WTC11 (cell line): ENCODE measurements around the gene CAB39. TPM values are rescaled to one million over a fixed set of nuclear protein-coding genes. Genes with fewer than 3 reads are reported as not detected.

Experiments used
- ATAC-seq: fragments of 200-7000 bp; cut with Tn5 transposase; 2 replicates; pipeline ENCODE4 v1.10.0; 2021; ENCODE audit warnings: mild to moderate bottlenecking, moderate library complexity
- CTCF ChIA-PET: fragments of 300-600 bp; sonication (Branson Sonifier 250); formaldehyde crosslinking; loops from one replicate; lab custom pipeline; 2021; ENCODE audit warnings: antibody characterized with exemption; lab: Charles Lee
- POLR2A ChIA-PET: fragments of 350-600 bp; sonication (Branson Sonifier 250); formaldehyde crosslinking; loops from one replicate; lab custom pipeline; 2021; ENCODE audit warnings: antibody characterized with exemption; lab: Charles Lee
- DNase-seq: peaks from one replicate; pipeline ENCODE4 v3.0.0; 2021; ENCODE audit warnings: low spot score
- H3K27ac Mint-ChIP-seq: 2 replicates; pipeline ENCODE4 v1.8.0; 2021; ENCODE audit warnings: mixed read lengths
- H3K27me3 Mint-ChIP-seq: 2 replicates; pipeline ENCODE4 v1.8.0; 2021; ENCODE audit warnings: low read depth, mild to moderate bottlenecking, moderate library complexity, mixed read lengths
- H3K36me3 Mint-ChIP-seq: 2 replicates; pipeline ENCODE4 v1.8.0; 2021; ENCODE audit warnings: mixed read lengths
- H3K4me1 Mint-ChIP-seq: 2 replicates; pipeline ENCODE4 v1.8.0; 2022; ENCODE audit warnings: mixed read lengths
- H3K4me3 Mint-ChIP-seq: 2 replicates; pipeline ENCODE4 v1.8.0; 2021; ENCODE audit warnings: mild to moderate bottlenecking, moderate library complexity, mixed read lengths
- H3K9me3 Mint-ChIP-seq: 2 replicates; pipeline ENCODE4 v1.8.0; 2021; ENCODE audit warnings: mixed read lengths
- ESRRA ChIP-seq: sonication (generic); formaldehyde crosslinking; IDR thresholded peaks from 2 replicates; pipeline ENCODE4 v1.8.1; 2022; ENCODE audit warnings: mild to moderate bottlenecking, missing genetic modification reagents, borderline replicate concordance
- ETV6 ChIP-seq: sonication (generic); formaldehyde crosslinking; IDR thresholded peaks from 2 replicates; pipeline ENCODE4 v1.8.1; 2022; ENCODE audit warnings: mild to moderate bottlenecking, missing genetic modification reagents
- FOXJ3 ChIP-seq: sonication (generic); formaldehyde crosslinking; IDR thresholded peaks from 2 replicates; pipeline ENCODE4 v1.9.0; 2021; ENCODE audit warnings: missing genetic modification reagents, mild to moderate bottlenecking, borderline replicate concordance
- FOXP1 ChIP-seq: sonication (generic); formaldehyde crosslinking; IDR thresholded peaks from 2 replicates; pipeline ENCODE4 v1.8.0; 2022; ENCODE audit warnings: missing genetic modification reagents, mild to moderate bottlenecking, moderate library complexity, borderline replicate concordance
- GTF2I ChIP-seq: fragments of 250-450 bp; sonication (Bioruptor Pico); conservative IDR thresholded peaks from 2 replicates; pipeline ENCODE4 v1.4.0; 2021; ENCODE audit warnings: mild to moderate bottlenecking
- NR3C1 ChIP-seq: sonication (generic); formaldehyde crosslinking; conservative IDR thresholded peaks from 2 replicates; pipeline ENCODE4 v1.8.1; 2023; ENCODE audit warnings: low read depth, mild to moderate bottlenecking, missing genetic modification reagents
- PRRX2 ChIP-seq: fragments of 250-450 bp; sonication (Bioruptor Pico); IDR thresholded peaks from 2 replicates; pipeline ENCODE4 v1.8.0; 2021; ENCODE audit warnings: mild to moderate bottlenecking
- RELA ChIP-seq: sonication (generic); formaldehyde crosslinking; IDR thresholded peaks from 2 replicates; pipeline ENCODE4 v1.8.1; 2022; ENCODE audit warnings: missing genetic modification reagents, mild to moderate bottlenecking, borderline replicate concordance
- SP1 ChIP-seq: sonication (generic); formaldehyde crosslinking; conservative IDR thresholded peaks from 2 replicates; pipeline ENCODE4 v1.8.1; 2022; ENCODE audit warnings: missing genetic modification reagents
- TEAD1 ChIP-seq: sonication (generic); formaldehyde crosslinking; IDR thresholded peaks from 2 replicates; pipeline ENCODE4 v1.8.0; 2022; ENCODE audit warnings: mild to moderate bottlenecking, missing genetic modification reagents
- TP53 ChIP-seq: sonication (generic); formaldehyde crosslinking; IDR thresholded peaks from 2 replicates; pipeline ENCODE4 v1.8.1; 2023; ENCODE audit warnings: mild to moderate bottlenecking, missing genetic modification reagents
- ZBTB21 ChIP-seq: sonication (generic); formaldehyde crosslinking; IDR thresholded peaks from 2 replicates; pipeline ENCODE4 v1.8.1; 2023; ENCODE audit warnings: mild to moderate bottlenecking, missing genetic modification reagents, borderline replicate concordance
- total RNA-seq: library from RNA; stranded (reverse); gene quantifications from 3 replicates; pipeline ENCODE4 v1.2.3, GENCODE V29; 2021
- TF ChIP-seq, protein P1 (sequence below): sonication (generic); formaldehyde crosslinking; IDR thresholded peaks from 2 replicates; pipeline ENCODE4 v1.8.0; 2022; ENCODE audit warnings: mild to moderate bottlenecking, missing genetic modification reagents
- TF ChIP-seq, protein P2 (sequence below): sonication (generic); formaldehyde crosslinking; conservative IDR thresholded peaks from 2 replicates; pipeline ENCODE4 v1.8.1; 2023; ENCODE audit warnings: mild to moderate bottlenecking, low read depth, missing genetic modification reagents, moderate library complexity
- TF ChIP-seq, protein P3 (sequence below): sonication (generic); formaldehyde crosslinking; IDR thresholded peaks from 2 replicates; pipeline ENCODE4 v1.8.0; 2023; ENCODE audit warnings: missing genetic modification reagents, mild to moderate bottlenecking, borderline replicate concordance
- TF ChIP-seq, protein P4 (sequence below): fragments of 250-450 bp; sonication (Bioruptor Pico); IDR thresholded peaks from 2 replicates; pipeline ENCODE4 v2.1.2; 2022; ENCODE audit warnings: mild to moderate bottlenecking, moderate library complexity

The CAB39 gene
- total RNA-seq, 1 experiment from 2014 or later = 36.9 TPM

DNA sequence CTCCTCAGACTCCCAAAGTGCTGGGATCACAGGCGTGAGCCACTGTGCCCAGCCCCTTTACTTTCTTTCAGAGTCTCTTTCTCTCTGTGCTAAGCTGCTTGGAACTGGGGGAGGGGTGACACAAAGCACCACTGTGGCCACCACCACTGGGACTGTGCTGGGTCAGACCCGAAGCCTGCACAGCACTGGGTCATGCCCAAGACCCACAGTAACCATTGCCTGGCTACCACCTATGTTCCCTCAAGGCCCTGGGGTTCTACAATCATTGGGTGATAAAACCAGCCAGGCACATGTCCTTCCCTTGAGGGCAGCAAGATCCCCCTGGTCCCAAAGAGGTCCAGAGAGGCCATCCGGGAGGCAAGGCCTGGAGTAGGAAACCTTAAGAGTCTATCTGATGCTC is 9.1 kb upstream of the CAB39 start (continued):
- no peak for TF ChIP-seq GTF2I

DNA sequence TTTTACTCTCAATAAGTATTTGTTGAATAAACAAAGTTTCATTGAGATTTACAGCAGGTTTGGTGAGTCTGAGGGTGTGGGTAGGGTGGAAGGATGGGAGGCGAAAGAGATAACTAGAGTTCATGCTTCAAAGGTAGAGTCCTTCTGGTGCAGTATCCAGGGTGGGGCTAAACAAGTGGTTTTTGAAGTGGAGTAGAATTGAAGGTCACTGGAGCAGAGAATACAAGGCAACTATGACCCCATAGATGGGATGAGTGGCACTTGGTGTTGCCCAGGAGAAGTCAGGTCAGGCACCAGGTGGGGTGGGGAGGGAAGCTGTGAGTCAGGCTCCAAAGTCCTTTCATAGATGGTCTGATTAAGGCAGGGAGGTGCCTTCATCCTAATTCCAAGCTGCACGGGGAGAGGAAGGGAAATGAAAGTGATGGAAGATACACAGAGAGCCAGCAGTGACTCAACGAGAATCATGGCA is 6.6 kb upstream of the CAB39 start:
- ChIA-PET CTCF (no interaction called here), POLR2A (no interaction called here)
- H3K9me3 Mint-ChIP-seq = peaks cover 5% of the 10 kb centered on the region; the same call in 1 of the 2 replicates
- no peak overlapping the region for H3K4me3 Mint-ChIP-seq
- TF ChIP-seq, protein P1, sequence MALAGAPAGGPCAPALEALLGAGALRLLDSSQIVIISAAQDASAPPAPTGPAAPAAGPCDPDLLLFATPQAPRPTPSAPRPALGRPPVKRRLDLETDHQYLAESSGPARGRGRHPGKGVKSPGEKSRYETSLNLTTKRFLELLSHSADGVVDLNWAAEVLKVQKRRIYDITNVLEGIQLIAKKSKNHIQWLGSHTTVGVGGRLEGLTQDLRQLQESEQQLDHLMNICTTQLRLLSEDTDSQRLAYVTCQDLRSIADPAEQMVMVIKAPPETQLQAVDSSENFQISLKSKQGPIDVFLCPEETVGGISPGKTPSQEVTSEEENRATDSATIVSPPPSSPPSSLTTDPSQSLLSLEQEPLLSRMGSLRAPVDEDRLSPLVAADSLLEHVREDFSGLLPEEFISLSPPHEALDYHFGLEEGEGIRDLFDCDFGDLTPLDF (CRISPR knock-in tag) = no peak
- TF ChIP-seq FOXJ3 (CRISPR knock-in tag) = no peak
- TF ChIP-seq FOXP1 (CRISPR knock-in tag) = no peak
- TF ChIP-seq, protein P2, sequence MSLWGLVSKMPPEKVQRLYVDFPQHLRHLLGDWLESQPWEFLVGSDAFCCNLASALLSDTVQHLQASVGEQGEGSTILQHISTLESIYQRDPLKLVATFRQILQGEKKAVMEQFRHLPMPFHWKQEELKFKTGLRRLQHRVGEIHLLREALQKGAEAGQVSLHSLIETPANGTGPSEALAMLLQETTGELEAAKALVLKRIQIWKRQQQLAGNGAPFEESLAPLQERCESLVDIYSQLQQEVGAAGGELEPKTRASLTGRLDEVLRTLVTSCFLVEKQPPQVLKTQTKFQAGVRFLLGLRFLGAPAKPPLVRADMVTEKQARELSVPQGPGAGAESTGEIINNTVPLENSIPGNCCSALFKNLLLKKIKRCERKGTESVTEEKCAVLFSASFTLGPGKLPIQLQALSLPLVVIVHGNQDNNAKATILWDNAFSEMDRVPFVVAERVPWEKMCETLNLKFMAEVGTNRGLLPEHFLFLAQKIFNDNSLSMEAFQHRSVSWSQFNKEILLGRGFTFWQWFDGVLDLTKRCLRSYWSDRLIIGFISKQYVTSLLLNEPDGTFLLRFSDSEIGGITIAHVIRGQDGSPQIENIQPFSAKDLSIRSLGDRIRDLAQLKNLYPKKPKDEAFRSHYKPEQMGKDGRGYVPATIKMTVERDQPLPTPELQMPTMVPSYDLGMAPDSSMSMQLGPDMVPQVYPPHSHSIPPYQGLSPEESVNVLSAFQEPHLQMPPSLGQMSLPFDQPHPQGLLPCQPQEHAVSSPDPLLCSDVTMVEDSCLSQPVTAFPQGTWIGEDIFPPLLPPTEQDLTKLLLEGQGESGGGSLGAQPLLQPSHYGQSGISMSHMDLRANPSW (CRISPR knock-in tag) = no peak
- TF ChIP-seq ETV6 (CRISPR knock-in tag) = no peak
- TF ChIP-seq, protein P3, sequence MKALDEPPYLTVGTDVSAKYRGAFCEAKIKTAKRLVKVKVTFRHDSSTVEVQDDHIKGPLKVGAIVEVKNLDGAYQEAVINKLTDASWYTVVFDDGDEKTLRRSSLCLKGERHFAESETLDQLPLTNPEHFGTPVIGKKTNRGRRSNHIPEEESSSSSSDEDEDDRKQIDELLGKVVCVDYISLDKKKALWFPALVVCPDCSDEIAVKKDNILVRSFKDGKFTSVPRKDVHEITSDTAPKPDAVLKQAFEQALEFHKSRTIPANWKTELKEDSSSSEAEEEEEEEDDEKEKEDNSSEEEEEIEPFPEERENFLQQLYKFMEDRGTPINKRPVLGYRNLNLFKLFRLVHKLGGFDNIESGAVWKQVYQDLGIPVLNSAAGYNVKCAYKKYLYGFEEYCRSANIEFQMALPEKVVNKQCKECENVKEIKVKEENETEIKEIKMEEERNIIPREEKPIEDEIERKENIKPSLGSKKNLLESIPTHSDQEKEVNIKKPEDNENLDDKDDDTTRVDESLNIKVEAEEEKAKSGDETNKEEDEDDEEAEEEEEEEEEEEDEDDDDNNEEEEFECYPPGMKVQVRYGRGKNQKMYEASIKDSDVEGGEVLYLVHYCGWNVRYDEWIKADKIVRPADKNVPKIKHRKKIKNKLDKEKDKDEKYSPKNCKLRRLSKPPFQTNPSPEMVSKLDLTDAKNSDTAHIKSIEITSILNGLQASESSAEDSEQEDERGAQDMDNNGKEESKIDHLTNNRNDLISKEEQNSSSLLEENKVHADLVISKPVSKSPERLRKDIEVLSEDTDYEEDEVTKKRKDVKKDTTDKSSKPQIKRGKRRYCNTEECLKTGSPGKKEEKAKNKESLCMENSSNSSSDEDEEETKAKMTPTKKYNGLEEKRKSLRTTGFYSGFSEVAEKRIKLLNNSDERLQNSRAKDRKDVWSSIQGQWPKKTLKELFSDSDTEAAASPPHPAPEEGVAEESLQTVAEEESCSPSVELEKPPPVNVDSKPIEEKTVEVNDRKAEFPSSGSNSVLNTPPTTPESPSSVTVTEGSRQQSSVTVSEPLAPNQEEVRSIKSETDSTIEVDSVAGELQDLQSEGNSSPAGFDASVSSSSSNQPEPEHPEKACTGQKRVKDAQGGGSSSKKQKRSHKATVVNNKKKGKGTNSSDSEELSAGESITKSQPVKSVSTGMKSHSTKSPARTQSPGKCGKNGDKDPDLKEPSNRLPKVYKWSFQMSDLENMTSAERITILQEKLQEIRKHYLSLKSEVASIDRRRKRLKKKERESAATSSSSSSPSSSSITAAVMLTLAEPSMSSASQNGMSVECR (CRISPR knock-in tag) = no peak
- no peak for TF ChIP-seq ESRRA (CRISPR knock-in tag)
- TF ChIP-seq TEAD1 = no peak
- TF ChIP-seq SP1 (CRISPR knock-in tag) = no peak
- no peak for TF ChIP-seq RELA (CRISPR knock-in tag)
- TF ChIP-seq ZBTB21 (CRISPR knock-in tag) = no peak
- no peak for TF ChIP-seq NR3C1
- TF ChIP-seq PRRX2 (CRISPR knock-in tag) = no peak
- no peaks in the 10 kb centered on the region; the same call in 1 of the 2 replicates for H3K27me3 Mint-ChIP-seq
- H3K27ac Mint-ChIP-seq = no peak overlapping the region
- H3K36me3 Mint-ChIP-seq = no peaks in the 10 kb centered on the region
- ATAC-seq = no peak
- H3K4me1 Mint-ChIP-seq = no peaks in the 10 kb centered on the region
- no peak for DNase-seq

DNA sequence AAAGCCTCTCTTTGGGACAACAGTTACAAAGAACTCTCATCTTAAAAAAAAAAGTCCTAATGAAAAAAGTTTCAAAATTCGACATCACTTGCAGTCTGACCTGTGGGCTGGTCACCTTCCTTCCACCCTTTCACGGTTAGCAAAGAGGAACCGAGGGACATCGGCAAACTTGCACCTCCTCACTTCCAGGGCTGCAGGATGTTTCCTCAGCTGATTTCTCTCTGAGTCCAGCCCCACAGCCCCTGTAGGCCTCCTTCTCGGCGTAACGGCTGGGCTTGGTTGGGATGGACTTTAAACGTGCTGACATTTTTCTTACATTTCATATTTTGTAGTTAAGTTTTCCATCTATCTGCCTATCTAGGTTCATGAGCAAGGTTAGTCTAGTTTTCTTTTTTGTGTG is 5.7 kb upstream of the CAB39 start:
- CTCF ChIA-PET = no interaction called here
- no peak overlapping the region for H3K4me3 Mint-ChIP-seq
- no peaks in the 10 kb centered on the region for H3K36me3 Mint-ChIP-seq
- H3K9me3 Mint-ChIP-seq = peaks cover 5% of the 10 kb centered on the region; the same call in 1 of the 2 replicates
- H3K27me3 Mint-ChIP-seq = no peaks in the 10 kb centered on the region; the same call in 1 of the 2 replicates
- no peak for DNase-seq
- ATAC-seq = no peak
- no peak overlapping the region for H3K27ac Mint-ChIP-seq
- H3K4me1 Mint-ChIP-seq = 0 out of 2 replicates have a peak, but pooled peaks cover 4% of the 10 kb centered on the region
- TF ChIP-seq TEAD1 (no peak), FOXJ3 (CRISPR knock-in tag) (no peak), PRRX2 (CRISPR knock-in tag) (no peak), TP53 (CRISPR knock-in tag) (no peak)
- TF ChIP-seq, protein P4, sequence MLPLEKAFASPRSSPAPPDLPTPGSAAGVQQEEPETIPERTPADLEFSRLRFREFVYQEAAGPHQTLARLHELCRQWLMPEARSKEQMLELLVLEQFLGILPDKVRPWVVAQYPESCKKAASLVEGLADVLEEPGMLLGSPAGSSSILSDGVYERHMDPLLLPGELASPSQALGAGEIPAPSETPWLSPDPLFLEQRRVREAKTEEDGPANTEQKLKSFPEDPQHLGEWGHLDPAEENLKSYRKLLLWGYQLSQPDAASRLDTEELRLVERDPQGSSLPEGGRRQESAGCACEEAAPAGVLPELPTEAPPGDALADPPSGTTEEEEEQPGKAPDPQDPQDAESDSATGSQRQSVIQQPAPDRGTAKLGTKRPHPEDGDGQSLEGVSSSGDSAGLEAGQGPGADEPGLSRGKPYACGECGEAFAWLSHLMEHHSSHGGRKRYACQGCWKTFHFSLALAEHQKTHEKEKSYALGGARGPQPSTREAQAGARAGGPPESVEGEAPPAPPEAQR (CRISPR knock-in tag) = no peak
- TF ChIP-seq, all 79 proteins: peak for 0
- POLR2A ChIA-PET = interaction anchor here (0.5 kb wide), 1 partner anchor 70 kb away, joined by 4 read pairs; no protein-coding TSS in a partner anchor
